Lower lobe of right lung (tissue), 2 donors: ENCODE data around the gene FABP7. TPM values are rescaled to one million over a fixed set of nuclear protein-coding genes. Genes with fewer than 3 reads are reported as not detected.
A peak's percentile ranks its signal among the peaks of the same experiment; 100 is the strongest.

Source experiments
- ATAC-seq, 2 donors: fragments of 200-7000 bp; cut with Tn5 transposase; one replicate each; pipeline ENCODE4 v1.9.1; 2020 to 2022; ENCODE audit warnings: mild to moderate bottlenecking in 2 of 2, moderate library complexity in 2 of 2
- DNase-seq: peaks from one replicate; pipeline ENCODE4 v3.0.0-alpha.2; 2020
- H3K27ac ChIP-seq: fragments of 200-600 bp; one replicate; pipeline ENCODE4 v1.8.0; 2022
- H3K27me3 ChIP-seq: fragments of 200-600 bp; one replicate; pipeline ENCODE4 v1.8.0; 2022; ENCODE audit warnings: low read depth
- H3K36me3 ChIP-seq: fragments of 200-600 bp; one replicate; pipeline ENCODE4 v1.8.0; 2022; ENCODE audit warnings: mild to moderate bottlenecking
- H3K4me1 ChIP-seq: fragments of 200-600 bp; one replicate; pipeline ENCODE4 v1.8.0; 2022
- H3K4me3 ChIP-seq: fragments of 200-600 bp; one replicate; pipeline ENCODE4 v1.8.0; 2022; ENCODE audit warnings: mild to moderate bottlenecking
- H3K9me3 ChIP-seq: fragments of 200-600 bp; one replicate; pipeline ENCODE4 v1.8.0; 2022
- CTCF ChIP-seq: fragments of 200-600 bp; IDR thresholded peaks from one replicate; pipeline ENCODE4 v1.8.0; 2022; ENCODE audit warnings: antibody characterized with exemption, mild to moderate bottlenecking
- intact Hi-C: fragments of 100-400 bp; cut with DNase I; formaldehyde crosslinking; loops from one replicate; pipeline ENCODE4 v1.11.0; 2022
- total RNA-seq: library from RNA; stranded (reverse); fragmentation: NEBNext Ultra II Directional; extraction: Animal tissue kit (Norgen Biotek cat#: 25700); gene quantifications from one replicate; pipeline ENCODE4 v1.2.1, GENCODE V29; 2021
- donor health status: DM: no; HTN: yes; CAD: no; lungs with severe emphysema.

The FABP7 gene
- total RNA-seq, 1 donor from 2014 or later, result not detected

- intact Hi-C loops, result no loop called here
Measured at GRCh38 chr6:122788663-122789181, 9.2 kb downstream of the FABP7 start.

GRCh38 chr6:122789182-122790027, 9.9 kb downstream of the FABP7 start, which contains the start of gene SMPDL3A:
SMPDL3A (plus strand) TSS chr6:122789258; CDS start chr6:122789347, 89 bp downstream.
- ATAC-seq (peak; percentile 85 to 91), DNase-seq (peak; percentile 83)
- Histone ChIP-seq H3K9me3 (no peaks in the 10 kb centered on the region), H3K27ac (peak within 1 kb of the TSS; percentile 93), H3K27me3 (no peaks in the 10 kb centered on the region), H3K4me1 (peaks cover 22% of the 10 kb centered on the region), H3K4me3 (peak within 1 kb of the TSS; percentile 71), H3K36me3 (no peaks in the 10 kb centered on the region)
- TF ChIP-seq CTCF, result peak; percentile 61
- intact Hi-C loops, result no loop called here

More at GRCh38 chr6:122788663-122789181, 9.2 kb downstream of the FABP7 start:
- Histone ChIP-seq H3K9me3 (no peaks in the 10 kb centered on the region), H3K4me1 (peaks cover 22% of the 10 kb centered on the region), H3K36me3 (no peaks in the 10 kb centered on the region), H3K27me3 (no peaks in the 10 kb centered on the region), H3K4me3 (peak overlapping the region; percentile 71), H3K27ac (peak overlapping the region; percentile 93)
- DNase-seq, result no peak
- no peak for TF ChIP-seq CTCF
- ATAC-seq, result no peak

- Histone ChIP-seq H3K4me3 (peak overlapping the region; percentile 71), H3K27me3 (no peaks in the 10 kb centered on the region), H3K9me3 (no peaks in the 10 kb centered on the region), H3K4me1 (peaks cover 22% of the 10 kb centered on the region), H3K36me3 (no peaks in the 10 kb centered on the region), H3K27ac (peak overlapping the region; percentile 93)
- no peak for DNase-seq
- peak in 1 of 2 donors; percentile 66 for ATAC-seq
- intact Hi-C loops, result no loop called here
- no peak for TF ChIP-seq CTCF
Measured at GRCh38 chr6:122790028-122790422, 10.5 kb downstream of the FABP7 start.

- Histone ChIP-seq H3K27ac (peak overlapping the region; percentile 93), H3K36me3 (no peaks in the 10 kb centered on the region), H3K4me1 (peaks cover 22% of the 10 kb centered on the region), H3K9me3 (no peaks in the 10 kb centered on the region), H3K27me3 (no peaks in the 10 kb centered on the region), H3K4me3 (peak overlapping the region; percentile 71)
- intact Hi-C loops, result no loop called here
- ATAC-seq (peak; percentile 71 to 78), DNase-seq (no peak)
- TF ChIP-seq CTCF, result no peak
Measured at GRCh38 chr6:122790423-122791309, 11.2 kb downstream of the FABP7 start.

- intact Hi-C loops, result no loop called here
- H3K4me3 ChIP-seq, result peak overlapping the region; percentile 71
- H3K27me3 ChIP-seq, result no peaks in the 10 kb centered on the region
- H3K4me1 ChIP-seq, result peaks cover 22% of the 10 kb centered on the region
- no peak for TF ChIP-seq CTCF
- H3K36me3 ChIP-seq, result no peaks in the 10 kb centered on the region
- no peaks in the 10 kb centered on the region for H3K9me3 ChIP-seq
- no peak for ATAC-seq
- no peak for DNase-seq
- peak overlapping the region; percentile 93 for H3K27ac ChIP-seq
Measured at GRCh38 chr6:122791310-122791679, 11.8 kb downstream of the FABP7 start.
